Measurements from ENCODE around the gene SLC6A15.

- TF ChIP-seq GATA2 (IDR thresholded peaks at IDR 0.05; ENCODE audit: low read depth, low read length) (no peak), GATA3 (IDR thresholded peaks at IDR 0.05; ENCODE audit: low read depth, low read length) (no peak)
These were observed 102.0 kb downstream of the SLC6A15 start for GRCh38 chr12:84810611-84811010.

All from SH-SY5Y (cell line).